Muscle layer of colon (tissue), 2 donors: ENCODE measurements around the gene CTCF.

ENCODE experiments used
- H3K27ac ChIP-seq: one replicate; pipeline ENCODE4 v1.7.0; 2013; ENCODE audit warnings: low read depth, mild to moderate bottlenecking, low read length, moderate library complexity
- H3K27me3 ChIP-seq, 2 donors: one replicate each; pipeline ENCODE4 v1.7.0; 2013; ENCODE audit warnings: low read length in 2 of 2, mild to moderate bottlenecking in 2 of 2; ENCODE audit not compliant: insufficient read depth in 2 of 2, control insufficient read depth in 1 of 2
- H3K36me3 ChIP-seq: one replicate; pipeline ENCODE4 v1.7.0; 2013; ENCODE audit warnings: mild to moderate bottlenecking, low read length; ENCODE audit not compliant: insufficient read depth
- H3K4me1 ChIP-seq: one replicate; pipeline ENCODE4 v1.7.0; 2013; ENCODE audit warnings: mild to moderate bottlenecking, low read length; ENCODE audit not compliant: insufficient read depth
- H3K4me3 ChIP-seq, 2 donors: one replicate each; pipeline ENCODE4 v1.7.0; 2013; ENCODE audit warnings: low read length in 2 of 2, low read depth in 1 of 2, mild to moderate bottlenecking in 1 of 2, moderate library complexity in 1 of 2
- H3K9ac ChIP-seq: one replicate; pipeline ENCODE4 v1.7.0; 2013; ENCODE audit warnings: low read length
- H3K9me3 ChIP-seq: one replicate; pipeline ENCODE4 v1.7.0; 2013; ENCODE audit warnings: mild to moderate bottlenecking, low read length
- donor health status: abdominal sarcoma.
- donor health status: Adenocarcinoma of cecum.

The CTCF gene

DNA sequence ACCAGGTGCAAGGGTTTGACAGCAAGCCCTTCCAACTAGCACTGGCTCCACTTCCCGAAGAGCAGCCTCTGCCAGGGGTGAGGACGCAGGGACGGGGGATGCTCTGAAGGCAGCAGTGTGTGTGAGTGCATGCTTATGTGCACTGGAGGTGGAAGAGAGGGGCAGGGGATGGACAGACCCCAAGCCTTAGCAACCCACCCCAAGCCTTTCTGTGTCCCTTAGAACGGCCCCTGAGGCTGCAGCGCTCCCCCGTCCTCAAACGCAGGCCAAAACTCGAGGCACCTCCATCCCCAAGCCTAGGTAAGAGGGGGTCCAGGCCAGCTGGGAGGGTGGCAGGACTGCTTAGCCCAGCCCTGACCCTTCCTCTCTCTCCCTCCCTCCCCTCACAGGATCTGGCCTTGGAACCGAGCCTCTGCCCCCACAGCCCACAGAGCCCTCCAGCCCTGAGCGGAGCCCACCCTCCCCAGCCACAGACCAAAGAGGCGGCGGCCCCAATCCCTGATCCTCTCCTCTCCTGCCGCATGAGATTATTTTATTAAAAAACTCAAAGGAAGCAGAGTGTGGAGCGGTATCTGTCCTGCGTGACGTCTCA is 94.8 kb downstream of the CTCF start:
- Histone ChIP-seq H3K4me1 (peaks cover 19% of the 10 kb centered on the region), H3K27me3 (peaks cover 15 to 31% of the 10 kb centered on the region in 2 donors), H3K36me3 (peaks cover 12% of the 10 kb centered on the region), H3K9me3 (no peaks in the 10 kb centered on the region), H3K9ac (no peak overlapping the region), H3K4me3 (no peak overlapping the region), H3K27ac (no peak overlapping the region)

DNA sequence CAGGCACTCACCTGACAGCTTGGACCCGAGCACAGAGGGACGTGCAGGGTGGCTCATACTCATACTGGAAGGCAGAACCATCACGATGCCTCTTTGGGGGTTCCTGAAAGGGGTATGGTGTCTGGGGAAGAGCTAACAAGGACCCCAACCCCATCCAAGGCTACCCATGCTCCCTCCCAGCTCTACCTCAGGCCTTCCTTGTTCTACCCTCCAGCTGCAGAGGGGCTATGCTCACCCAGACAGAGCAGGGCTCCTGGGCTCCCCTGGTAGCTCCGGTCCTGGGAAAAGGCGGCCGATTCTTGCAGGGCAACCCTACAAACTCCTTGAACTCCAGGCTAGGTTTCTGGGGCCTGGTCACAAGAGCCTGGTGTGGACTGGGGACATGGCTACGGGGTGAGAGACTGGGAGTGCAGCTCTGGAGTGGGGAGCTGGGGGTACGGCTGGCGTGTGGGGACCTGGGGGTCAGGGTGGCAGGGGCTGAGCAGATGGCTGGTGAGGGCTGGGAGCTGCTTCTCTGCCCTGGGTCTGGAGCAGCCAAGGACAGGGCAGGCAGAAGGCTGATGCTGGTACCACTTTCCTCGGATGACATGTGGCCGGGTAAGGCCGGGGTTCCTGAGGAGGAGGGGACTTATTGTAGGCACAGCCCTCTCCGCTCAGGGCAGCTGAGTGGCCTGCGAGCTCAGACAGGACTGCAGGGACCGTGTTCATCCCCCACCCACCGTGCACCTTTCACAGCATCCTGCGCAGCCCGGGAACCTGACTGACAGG is 95.6 kb downstream of the CTCF start:
- peaks cover 15% of the 10 kb centered on the region for H3K36me3 ChIP-seq

DNA sequence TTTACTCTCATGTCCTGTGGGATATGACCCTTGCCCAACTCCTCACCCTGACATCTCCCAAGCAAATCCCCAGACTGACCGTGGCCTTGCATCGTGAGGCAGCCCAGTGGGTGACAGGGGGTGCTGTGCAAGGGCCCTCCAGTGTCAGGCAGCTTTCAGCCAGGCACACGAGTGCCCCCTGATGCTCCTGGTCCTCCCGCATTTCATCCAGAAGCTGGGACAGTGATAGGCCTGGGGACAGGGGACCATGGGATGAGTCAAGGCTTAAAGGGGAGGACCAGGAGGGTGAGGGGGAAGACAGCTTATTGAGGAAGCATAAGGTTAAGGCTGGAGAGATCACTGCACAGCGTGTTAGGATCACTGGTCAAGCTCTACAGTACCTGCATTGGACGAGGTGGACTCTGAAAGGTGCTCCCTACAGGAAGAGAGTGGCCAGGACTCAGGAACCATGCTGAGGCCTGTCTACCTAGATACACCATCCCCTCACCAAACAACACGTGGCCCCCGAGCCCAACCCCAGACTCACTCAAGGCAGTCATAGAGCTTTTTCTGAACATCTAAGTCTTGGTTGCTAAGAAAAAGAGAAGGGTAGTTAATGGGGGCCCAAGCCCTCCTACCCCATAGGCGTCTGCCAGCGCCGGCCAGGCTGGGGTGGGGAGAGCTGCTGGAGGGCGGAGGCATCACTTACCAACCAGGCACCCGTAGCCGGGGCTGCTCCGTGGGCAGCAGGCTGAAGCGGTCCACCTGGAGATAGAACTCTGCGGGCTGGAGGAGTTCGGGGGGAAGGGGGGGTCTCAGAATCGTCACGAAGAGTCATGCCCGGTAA is 96.7 kb downstream of the CTCF start:
- H3K36me3 ChIP-seq = peaks cover 20% of the 10 kb centered on the region
- H3K4me1 ChIP-seq = peaks cover 19% of the 10 kb centered on the region
- peak overlapping the region; percentile 49 for H3K9ac ChIP-seq
- peak overlapping the region; percentile 66 to 69 for H3K4me3 ChIP-seq
- peaks cover 10 to 15% of the 10 kb centered on the region in 2 donors for H3K27me3 ChIP-seq
- H3K27ac ChIP-seq = peak overlapping the region; percentile 90
- no peaks in the 10 kb centered on the region for H3K9me3 ChIP-seq

More for the DNA sequence above, 95.6 kb downstream of the CTCF start:
- Histone ChIP-seq H3K9ac (no peak overlapping the region), H3K27ac (no peak overlapping the region), H3K4me1 (peaks cover 19% of the 10 kb centered on the region), H3K4me3 (no peak overlapping the region), H3K9me3 (no peaks in the 10 kb centered on the region), H3K27me3 (peaks cover 11 to 26% of the 10 kb centered on the region in 2 donors)

DNA sequence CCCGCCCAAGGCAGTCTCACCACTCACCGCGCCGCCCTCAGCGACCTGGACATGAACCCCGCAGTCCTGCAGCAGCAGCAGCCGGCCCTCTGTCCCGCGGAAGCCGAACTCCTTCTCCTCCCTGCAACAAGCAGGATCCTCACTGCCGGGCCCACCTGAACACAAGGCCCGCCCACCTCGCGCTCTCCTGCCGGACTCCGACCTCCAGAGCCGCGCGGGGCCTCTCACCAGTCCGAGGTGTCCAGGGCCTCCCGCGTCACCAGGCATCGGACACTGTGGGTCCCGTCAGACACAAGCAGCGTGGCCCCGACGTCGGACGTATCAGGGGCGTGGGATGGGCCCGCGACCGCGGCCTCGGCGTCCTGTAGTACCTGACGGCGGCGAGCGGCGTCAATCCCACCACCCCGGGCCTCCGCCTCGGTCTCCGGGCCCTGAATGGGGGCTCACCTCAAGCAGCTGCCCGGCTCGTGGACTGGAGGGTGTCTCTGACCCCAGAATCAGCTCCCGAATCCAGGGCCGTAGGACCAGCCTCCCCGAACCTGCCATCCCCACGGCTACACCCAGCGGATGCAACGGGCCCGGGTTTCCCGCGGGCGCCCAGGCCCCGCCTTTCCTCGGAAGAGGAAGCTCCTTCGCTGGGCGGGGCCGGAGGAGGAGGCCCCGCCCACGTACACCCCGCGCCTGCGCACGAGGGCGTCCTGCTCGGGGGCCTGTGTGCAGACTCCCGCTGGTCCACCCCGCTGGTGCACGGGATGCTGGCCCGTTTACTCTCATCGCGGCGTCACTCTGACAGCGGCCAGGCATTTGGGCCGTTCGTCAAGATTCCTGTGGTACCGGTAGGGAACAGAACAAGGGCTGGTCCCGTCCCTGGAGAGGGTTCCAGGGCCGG is 97.6 kb downstream of the CTCF start, which contains the start of gene ACD:
TSS of gene ACD (minus strand) at position 586 of the 889 bp plus-strand sequence. CDS start at position 546, 40 bp downstream.
- H3K4me1 ChIP-seq = peaks cover 19% of the 10 kb centered on the region
- H3K27me3 ChIP-seq = peaks cover 1 to 7% of the 10 kb centered on the region in 2 donors
- H3K36me3 ChIP-seq = peaks cover 20% of the 10 kb centered on the region
- H3K27ac ChIP-seq = peak within 1 kb of the TSS; percentile 90
- peak within 1 kb of the TSS; percentile 66 to 71 for H3K4me3 ChIP-seq
- H3K9ac ChIP-seq = peak within 1 kb of the TSS; percentile 54
- no peaks in the 10 kb centered on the region for H3K9me3 ChIP-seq

DNA sequence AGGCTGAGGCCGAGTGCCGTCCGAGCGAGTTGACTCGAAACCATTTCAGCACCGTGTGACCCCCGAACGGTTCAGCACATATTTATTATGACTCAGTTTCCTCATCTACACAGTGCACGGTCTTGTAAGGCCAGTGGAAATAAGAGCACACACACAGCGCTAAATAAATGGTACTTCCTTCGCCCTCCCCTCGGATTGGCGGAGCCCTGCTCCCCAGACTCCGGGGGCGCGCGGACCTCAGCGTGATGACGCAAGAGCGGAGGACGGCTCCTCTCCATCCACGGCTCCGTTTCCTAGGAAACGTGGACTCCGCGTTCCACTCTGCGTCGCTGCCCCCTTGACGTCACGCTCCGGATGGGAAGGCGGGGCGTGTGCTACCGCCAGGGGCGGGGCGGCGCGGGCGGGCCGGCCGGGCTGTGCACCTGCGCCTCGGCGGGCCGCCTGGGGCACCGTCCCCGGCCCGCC is 98.3 kb downstream of the CTCF start, which contains the start of gene PARD6A:
TSS of gene PARD6A (plus strand) at position 397 of the 465 bp plus-strand sequence. CDS start 79 bp downstream, outside the sequence.
- peak within 1 kb of the TSS; percentile 66 to 71 for H3K4me3 ChIP-seq
- peak within 1 kb of the TSS; percentile 90 for H3K27ac ChIP-seq
- H3K27me3 ChIP-seq = no peaks in the 10 kb centered on the region
- H3K9ac ChIP-seq = peak within 1 kb of the TSS; percentile 54
- H3K9me3 ChIP-seq = no peaks in the 10 kb centered on the region
- peaks cover 20% of the 10 kb centered on the region for H3K36me3 ChIP-seq
- peaks cover 22% of the 10 kb centered on the region for H3K4me1 ChIP-seq

DNA sequence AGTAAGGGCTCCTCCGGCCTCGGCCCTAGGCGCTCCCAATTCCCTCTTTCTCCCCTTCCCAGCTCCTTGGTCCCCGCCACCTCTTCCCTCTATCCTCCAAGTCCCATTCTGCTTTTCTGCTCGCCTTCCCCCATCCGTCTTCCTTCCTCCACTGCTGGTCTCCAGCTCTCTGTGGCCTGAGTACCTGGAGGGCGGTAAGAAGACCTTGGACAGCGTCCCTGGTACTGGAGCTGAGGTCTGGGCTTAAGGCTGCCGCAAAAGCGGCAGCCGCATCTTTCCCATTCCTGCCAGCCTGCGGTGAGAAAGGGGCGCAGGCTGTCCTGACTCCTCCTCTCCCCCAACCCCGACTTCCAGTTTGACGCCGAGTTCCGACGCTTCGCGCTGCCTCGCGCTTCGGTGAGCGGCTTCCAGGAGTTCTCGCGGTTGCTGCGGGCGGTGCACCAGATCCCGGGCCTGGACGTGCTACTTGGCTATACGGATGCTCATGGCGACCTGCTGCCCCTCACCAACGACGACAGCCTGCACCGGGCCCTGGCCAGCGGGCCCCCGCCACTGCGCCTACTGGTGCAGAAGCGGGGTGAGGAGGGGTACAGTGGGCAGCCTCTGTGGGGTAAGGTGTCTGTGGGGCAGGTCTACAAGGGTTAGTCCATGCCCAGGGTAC is 98.9 kb downstream of the CTCF start:
- Histone ChIP-seq H3K27me3 (no peaks in the 10 kb centered on the region), H3K4me1 (peaks cover 27% of the 10 kb centered on the region), H3K9me3 (no peaks in the 10 kb centered on the region), H3K4me3 (peak overlapping the region; percentile 66 to 71), H3K36me3 (peaks cover 20% of the 10 kb centered on the region), H3K27ac (peak overlapping the region; percentile 90), H3K9ac (peak overlapping the region; percentile 25)

DNA sequence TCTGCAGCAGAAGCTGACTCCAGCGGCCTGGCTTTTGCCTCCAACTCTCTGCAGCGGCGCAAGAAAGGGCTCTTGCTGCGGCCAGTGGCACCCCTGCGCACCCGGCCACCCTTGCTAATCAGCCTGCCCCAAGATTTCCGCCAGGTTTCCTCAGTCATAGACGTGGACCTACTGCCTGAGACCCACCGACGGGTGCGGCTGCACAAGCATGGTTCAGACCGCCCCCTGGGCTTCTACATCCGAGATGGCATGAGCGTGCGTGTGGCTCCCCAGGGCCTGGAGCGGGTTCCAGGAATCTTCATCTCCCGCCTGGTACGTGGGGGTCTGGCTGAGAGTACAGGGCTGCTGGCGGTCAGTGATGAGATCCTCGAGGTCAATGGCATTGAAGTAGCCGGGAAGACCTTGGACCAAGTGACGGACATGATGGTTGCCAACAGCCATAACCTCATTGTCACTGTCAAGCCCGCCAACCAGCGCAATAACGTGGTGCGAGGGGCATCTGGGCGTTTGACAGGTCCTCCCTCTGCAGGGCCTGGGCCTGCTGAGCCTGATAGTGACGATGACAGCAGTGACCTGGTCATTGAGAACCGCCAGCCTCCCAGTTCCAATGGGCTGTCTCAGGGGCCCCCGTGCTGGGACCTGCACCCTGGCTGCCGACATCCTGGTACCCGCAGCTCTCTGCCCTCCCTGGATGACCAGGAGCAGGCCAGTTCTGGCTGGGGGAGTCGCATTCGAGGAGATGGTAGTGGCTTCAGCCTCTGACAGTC is 99.7 kb downstream of the CTCF start:
- Histone ChIP-seq H3K9ac (no peak overlapping the region), H3K9me3 (no peaks in the 10 kb centered on the region), H3K4me1 (peaks cover 29% of the 10 kb centered on the region), H3K27ac (no peak overlapping the region), H3K4me3 (no peak overlapping the region), H3K36me3 (peaks cover 20% of the 10 kb centered on the region), H3K27me3 (no peaks in the 10 kb centered on the region)

DNA sequence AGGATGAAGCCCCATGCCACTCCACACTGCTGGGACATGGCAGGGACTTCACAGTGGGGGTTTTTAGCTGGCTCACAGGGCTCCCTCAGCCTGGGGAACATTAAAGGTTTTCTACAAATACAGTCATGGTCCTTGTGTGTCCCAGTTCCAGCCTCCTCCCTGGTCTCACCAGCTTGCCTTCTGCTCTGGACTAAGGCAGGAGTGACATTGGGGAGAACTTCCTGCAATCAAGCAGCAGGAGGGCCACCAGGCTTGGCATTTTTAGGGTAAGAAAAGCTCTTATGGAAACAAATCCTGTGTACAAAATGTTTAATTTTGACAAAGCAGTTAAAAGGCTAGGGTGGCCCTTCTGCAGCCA is 100.3 kb downstream of the CTCF start:
- H3K9ac ChIP-seq = no peak overlapping the region

DNA sequence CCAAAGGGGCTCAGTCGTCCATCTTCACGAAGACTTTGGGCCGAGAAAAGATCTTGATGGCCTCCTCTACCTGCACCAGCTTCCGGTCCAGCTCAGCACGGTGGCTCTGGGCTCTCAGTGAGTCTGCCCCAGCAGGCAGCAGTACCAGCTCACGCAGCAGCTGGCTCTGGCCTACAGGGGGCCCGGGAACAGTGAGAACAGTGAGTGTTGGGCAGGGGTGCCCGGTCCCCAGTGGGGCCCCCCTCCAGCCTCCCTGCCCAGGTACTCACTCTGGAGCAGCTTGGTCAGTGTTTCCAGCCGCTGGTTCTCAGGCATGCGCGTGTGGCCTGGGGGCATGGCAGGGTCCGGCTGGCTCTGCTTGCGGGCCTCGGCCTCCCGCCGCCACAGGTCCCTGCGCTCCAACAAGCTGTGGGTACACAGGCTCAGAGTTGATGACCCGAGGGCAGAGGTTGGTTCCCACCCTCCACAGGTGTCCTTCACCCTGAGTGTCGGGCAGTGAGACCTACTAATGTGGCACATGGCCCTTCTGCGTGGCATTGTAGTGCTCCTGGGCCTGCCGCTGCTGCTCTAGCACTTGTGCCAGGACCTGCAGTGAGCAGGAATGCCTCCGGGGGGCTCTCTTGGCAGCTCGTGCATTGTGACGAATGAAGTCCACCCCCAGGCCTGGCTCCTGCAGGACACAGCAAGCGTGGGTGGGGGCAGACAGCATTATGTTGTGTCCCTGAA is 101.0 kb downstream of the CTCF start:
- H3K27ac ChIP-seq = no peak overlapping the region
- no peaks in the 10 kb centered on the region for H3K9me3 ChIP-seq
- no peak overlapping the region for H3K4me3 ChIP-seq
- no peaks in the 10 kb centered on the region for H3K27me3 ChIP-seq
- no peak overlapping the region for H3K9ac ChIP-seq
- H3K4me1 ChIP-seq = peaks cover 41% of the 10 kb centered on the region
- H3K36me3 ChIP-seq = peaks cover 12% of the 10 kb centered on the region

More for the DNA sequence above, 100.3 kb downstream of the CTCF start:
- no peaks in the 10 kb centered on the region for H3K9me3 ChIP-seq
- no peaks in the 10 kb centered on the region for H3K27me3 ChIP-seq
- peaks cover 34% of the 10 kb centered on the region for H3K4me1 ChIP-seq
- no peak overlapping the region for H3K4me3 ChIP-seq
- H3K36me3 ChIP-seq = peaks cover 17% of the 10 kb centered on the region
- H3K27ac ChIP-seq = no peak overlapping the region
